ENCODE results near the gene SMC1A.

SMC1A gene

GRCh38 chrX:53337101-53337500 is 85.4 kb downstream of the SMC1A start:
- Histone ChIP-seq H3K9me3 (ENCODE audit: control insufficient read depth in 1 of 2, low read length in 2 of 2) (no peaks in the 10 kb centered on the region), H3K4me3 (ENCODE audit: low read depth in 1 of 2, low read length in 2 of 2) (no peak overlapping the region), H3K27ac (ENCODE audit: low read length) (no peak overlapping the region), H3K36me3 (ENCODE audit: control insufficient read depth in 1 of 2, insufficient read depth in 2 of 2, low read length in 2 of 2) (no peaks in the 10 kb centered on the region), H3K27me3 (ENCODE audit: low read depth, low read length) (no peaks in the 10 kb centered on the region), H3K4me1 (ENCODE audit: control insufficient read depth in 1 of 2, insufficient read depth in 2 of 2, low read length in 2 of 2) (no peaks in the 10 kb centered on the region)

GRCh38 chrX:53333853-53334252 is 88.6 kb downstream of the SMC1A start:
- Histone ChIP-seq H3K27ac (ENCODE audit: low read length) (no peak overlapping the region), H3K36me3 (ENCODE audit: control insufficient read depth in 1 of 2, insufficient read depth in 2 of 2, low read length in 2 of 2) (no peaks in the 10 kb centered on the region), H3K4me3 (ENCODE audit: low read depth in 1 of 2, low read length in 2 of 2) (no peak overlapping the region), H3K4me1 (ENCODE audit: control insufficient read depth in 1 of 2, insufficient read depth in 2 of 2, low read length in 2 of 2) (no peaks in the 10 kb centered on the region), H3K27me3 (ENCODE audit: low read depth, low read length) (no peaks in the 10 kb centered on the region), H3K9me3 (ENCODE audit: control insufficient read depth in 1 of 2, low read length in 2 of 2) (no peaks in the 10 kb centered on the region)

DNA sequence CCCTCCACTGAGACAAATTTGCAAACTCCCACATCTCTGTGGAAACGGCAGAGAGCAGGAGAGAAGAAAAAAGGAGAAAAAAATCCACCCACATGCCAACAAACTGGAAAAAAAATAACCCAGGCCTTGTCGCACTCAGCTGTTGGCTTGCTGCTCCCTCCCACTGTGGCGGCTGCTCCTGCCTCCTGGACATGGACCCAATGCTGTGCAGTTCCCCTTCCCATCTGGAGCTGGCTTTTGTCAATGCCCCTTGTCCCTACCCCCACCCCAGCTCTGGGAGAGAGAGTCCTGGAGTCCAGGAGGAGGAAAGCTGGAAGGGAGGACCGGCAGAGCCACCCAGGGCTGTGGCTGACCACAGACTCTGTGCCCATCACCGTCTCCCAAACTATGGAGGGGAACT is 90.2 kb downstream of the SMC1A start:
- H3K27me3 ChIP-seq (ENCODE audit: low read depth, low read length), result no peaks in the 10 kb centered on the region
- H3K9me3 ChIP-seq (ENCODE audit: control insufficient read depth in 1 of 2, low read length in 2 of 2), result no peaks in the 10 kb centered on the region
- no peaks in the 10 kb centered on the region for H3K4me1 ChIP-seq (ENCODE audit: control insufficient read depth in 1 of 2, insufficient read depth in 2 of 2, low read length in 2 of 2)
- H3K36me3 ChIP-seq (ENCODE audit: control insufficient read depth in 1 of 2, insufficient read depth in 2 of 2, low read length in 2 of 2), result no peaks in the 10 kb centered on the region
- H3K27ac ChIP-seq (ENCODE audit: low read length), result no peak overlapping the region
- H3K4me3 ChIP-seq (ENCODE audit: low read depth in 1 of 2, low read length in 2 of 2), result no peak overlapping the region

GRCh38 chrX:53330331-53330730 is 92.1 kb downstream of the SMC1A start:
- Histone ChIP-seq H3K4me1 (ENCODE audit: control insufficient read depth in 1 of 2, insufficient read depth in 2 of 2, low read length in 2 of 2) (no peaks in the 10 kb centered on the region), H3K36me3 (ENCODE audit: control insufficient read depth in 1 of 2, insufficient read depth in 2 of 2, low read length in 2 of 2) (no peaks in the 10 kb centered on the region), H3K4me3 (ENCODE audit: low read depth in 1 of 2, low read length in 2 of 2) (no peak overlapping the region), H3K27ac (ENCODE audit: low read length) (no peak overlapping the region), H3K27me3 (ENCODE audit: low read depth, low read length) (no peaks in the 10 kb centered on the region), H3K9me3 (ENCODE audit: control insufficient read depth in 1 of 2, low read length in 2 of 2) (no peaks in the 10 kb centered on the region)

DNA sequence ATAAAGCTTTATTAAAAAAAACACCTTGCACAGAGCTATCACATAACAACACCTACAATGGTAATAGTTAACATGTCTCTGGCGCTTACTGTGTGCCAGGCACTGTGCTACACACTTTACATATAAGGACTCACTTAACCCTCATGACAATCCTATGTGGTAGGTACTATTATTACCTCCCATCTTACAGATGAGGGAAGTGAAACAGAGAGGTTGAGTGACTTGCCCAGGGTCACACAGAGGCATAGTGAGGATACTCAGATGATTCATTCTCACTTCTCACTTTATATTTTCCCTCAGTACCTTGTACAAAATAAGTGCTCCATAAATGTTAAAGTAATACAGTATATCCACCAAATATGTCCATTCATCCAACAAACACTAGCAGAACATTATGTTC is 97.7 kb downstream of the SMC1A start:
- Histone ChIP-seq H3K4me3 (ENCODE audit: low read depth in 1 of 2, low read length in 2 of 2) (no peak overlapping the region), H3K27me3 (ENCODE audit: low read depth, low read length) (no peaks in the 10 kb centered on the region), H3K36me3 (ENCODE audit: control insufficient read depth in 1 of 2, insufficient read depth in 2 of 2, low read length in 2 of 2) (no peaks in the 10 kb centered on the region), H3K4me1 (ENCODE audit: control insufficient read depth in 1 of 2, insufficient read depth in 2 of 2, low read length in 2 of 2) (peaks cover 0 to 4% of the 10 kb centered on the region in 2 donors), H3K9me3 (ENCODE audit: control insufficient read depth in 1 of 2, low read length in 2 of 2) (no peaks in the 10 kb centered on the region), H3K27ac (ENCODE audit: low read length) (no peak overlapping the region)

Data from muscle layer of duodenum (tissue), 2 donors.